SK-N-SH (cell line): ENCODE results near the gene HSPA9. TPM values are rescaled to one million over a fixed set of nuclear protein-coding genes. Genes with fewer than 3 reads are reported as not detected.

Experiments used
- CTCF ChIA-PET: fragments of 300-600, 350-600 bp; formaldehyde crosslinking; extraction: SDS; loops from one replicate; lab custom pipeline; 2021; lab: Yijun Ruan, JAX
- POLR2A ChIA-PET: fragments of 350-600 bp; sonication (Branson Sonifier 250); formaldehyde crosslinking; extraction: SDS; loops from one replicate; lab custom pipeline; 2020; ENCODE audit warnings: antibody characterized with exemption, inconsistent platforms; lab: Yijun Ruan, JAX
- DNase-seq: peaks from one replicate; pipeline ENCODE4 v3.0.0; 2012
- H2AFZ ChIP-seq: fragments of 200-600 bp; sonication (generic); 2 replicates; pipeline ENCODE4 v1.8.1; 2016; ENCODE audit warnings: antibody characterized with exemption, mild to moderate bottlenecking, low read depth
- H3F3A ChIP-seq: fragments of 200-600 bp; sonication (generic); replicated peaks from 2 replicates; pipeline ENCODE3; 2016; ENCODE audit warnings: antibody characterized with exemption, mild to moderate bottlenecking; ENCODE audit not compliant: insufficient read depth
- H3K27ac ChIP-seq, 2 experiments: fragments of 200-500 bp in 1 of 2; fragments of 200-600 bp in 1 of 2; sonication (Bioruptor generic) in 1 of 2; sonication (generic), shearing (Covaris generic) in 1 of 2; 2 replicates each; pipeline versions ENCODE4 v1.5.1 to v1.6.1; 2014 to 2016; ENCODE audit warnings: low read depth in 2 of 2, inconsistent platforms in 1 of 2, low read length in 1 of 2, mild to moderate bottlenecking in 1 of 2, mixed read lengths in 1 of 2
- H3K27me3 ChIP-seq: fragments of 200-600 bp; sonication (generic), shearing (Covaris generic); 2 replicates; pipeline ENCODE4 v1.6.1; 2016; ENCODE audit warnings: mixed run types; ENCODE audit not compliant: insufficient read depth
- H3K36me3 ChIP-seq, 2 experiments: fragments of 200-500 bp in 1 of 2; fragments of 200-600 bp in 1 of 2; sonication (Bioruptor generic) in 1 of 2; sonication (generic) in 1 of 2; replicated peaks in 1 of 2; 2 replicates each; pipeline versions ENCODE3 to v1.5.1; 2014 to 2016; ENCODE audit warnings: low read length in 1 of 2, mild to moderate bottlenecking in 1 of 2; ENCODE audit not compliant: insufficient read depth in 2 of 2, control insufficient read depth in 1 of 2
- H3K4me1 ChIP-seq, 2 experiments: fragments of 200-500 bp in 1 of 2; fragments of 200-600 bp in 1 of 2; sonication (Bioruptor generic) in 1 of 2; sonication (generic), shearing (Covaris generic) in 1 of 2; 2 replicates each; pipeline versions ENCODE4 v1.5.1 to v1.6.1; 2014 to 2016; ENCODE audit warnings: low read depth in 1 of 2, low read length in 1 of 2, mixed run types in 1 of 2; ENCODE audit not compliant: insufficient read depth in 2 of 2, control insufficient read depth in 1 of 2
- H3K4me2 ChIP-seq: fragments of 200-600 bp; sonication (generic), shearing (Covaris generic); 2 replicates; pipeline ENCODE4 v1.6.1; 2017; ENCODE audit warnings: mixed run types
- H3K4me3 ChIP-seq, 2 experiments: fragments of 200-500 bp in 1 of 2; fragments of 200-600 bp in 1 of 2; sonication (Bioruptor generic) in 1 of 2; sonication (generic), shearing (Covaris generic) in 1 of 2; 2 replicates each; pipeline versions ENCODE4 v1.5.1 to v1.8.1; 2014 to 2016; ENCODE audit warnings: low read depth in 2 of 2, inconsistent platforms in 1 of 2, low read length in 1 of 2, mild to moderate bottlenecking in 1 of 2, mixed read lengths in 1 of 2, moderate library complexity in 1 of 2
- H3K79me2 ChIP-seq: fragments of 200-600 bp; sonication (generic); 2 replicates; pipeline ENCODE4 v1.8.1; 2017; ENCODE audit warnings: mild to moderate bottlenecking; ENCODE audit not compliant: insufficient read depth
- H3K9ac ChIP-seq: fragments of 200-600 bp; sonication (generic); 2 replicates; pipeline ENCODE4 v1.6.1; 2017; ENCODE audit warnings: mixed run types
- H3K9me2 ChIP-seq: fragments of 200-600 bp; sonication (generic); 2 replicates; pipeline ENCODE4 v1.6.1; 2017; ENCODE audit warnings: mixed run types
- H3K9me3 ChIP-seq: fragments of 200-600 bp; sonication (generic); 2 replicates; pipeline ENCODE4 v1.6.1; 2017; ENCODE audit warnings: mixed run types, mild to moderate bottlenecking, moderate library complexity
- H4K20me1 ChIP-seq: fragments of 200-600 bp; sonication (generic); 2 replicates; pipeline ENCODE4 v1.6.1; 2017; ENCODE audit warnings: mild to moderate bottlenecking, mixed run types; ENCODE audit not compliant: insufficient read depth
- EP300 ChIP-seq, 2 experiments: IDR thresholded peaks; 2 replicates each; pipeline versions ENCODE4 v1.4.0 to v1.6.1; 2012; ENCODE audit warnings: borderline replicate concordance in 1 of 2, low read depth in 1 of 2, low read length in 1 of 2
- EZH2phosphoT487 ChIP-seq: fragments of 200-600 bp; sonication (generic); IDR thresholded peaks from 2 replicates; pipeline ENCODE4 v1.6.1; 2017; ENCODE audit warnings: low read depth, mixed run types, mild to moderate bottlenecking, antibody characterized with exemption, moderate library complexity, borderline replicate concordance
- MXI1 ChIP-seq: IDR thresholded peaks from 2 replicates; pipeline ENCODE4 v1.6.1; 2012; ENCODE audit warnings: mild to moderate bottlenecking, low read depth, low read length, improper control_type of control experiment
- NFIC ChIP-seq: IDR thresholded peaks from 2 replicates; pipeline ENCODE4 v1.4.0; 2012; ENCODE audit warnings: borderline replicate concordance
- NRF1 ChIP-seq: IDR thresholded peaks from 2 replicates; pipeline ENCODE4 v1.6.1; 2012; ENCODE audit warnings: low read depth, mild to moderate bottlenecking, low read length
- RAD21 ChIP-seq: IDR thresholded peaks from 2 replicates; pipeline ENCODE4 v1.6.1; 2012; ENCODE audit warnings: mild to moderate bottlenecking, low read length
- RCOR1 ChIP-seq: fragments of 150-350 bp; IDR thresholded peaks from 2 replicates; pipeline ENCODE4 v1.6.1; 2017; ENCODE audit warnings: antibody characterized with exemption, low read length
- SMC3 ChIP-seq: IDR thresholded peaks from 2 replicates; pipeline ENCODE4 v1.6.1; 2012; ENCODE audit warnings: low read depth, low read length, improper control_type of control experiment
- WGBS: methylation state at CpG from one replicate; pipeline ENCODE4 v1.1.6; 2017; ENCODE audit warnings: low lambda C conversion rate; 5-methylcytosine and 5-hydroxymethylcytosine counted together
- polyA plus RNA-seq, 3 experiments: library from polyadenylated mRNA; depleted of rRNA; stranded (reverse); fragments of >200 nt; gene quantifications; 2 replicates each; pipeline ENCODE4 v1.2.3, GENCODE V29; 2012
- TF ChIP-seq, protein P1 (sequence below): IDR thresholded peaks from 2 replicates; pipeline ENCODE4 v1.4.0; 2012; ENCODE audit warnings: low read depth, borderline replicate concordance
- TF ChIP-seq, protein P2 (sequence below): IDR thresholded peaks from 2 replicates; pipeline ENCODE4 v1.6.1; 2012; ENCODE audit warnings: mild to moderate bottlenecking, low read depth, low read length, moderate library complexity
- TF ChIP-seq, protein P3 (sequence below): IDR thresholded peaks from 2 replicates; pipeline ENCODE4 v1.4.0; 2012; ENCODE audit warnings: low read depth
- TF ChIP-seq, protein P4 (sequence below): fragments of 200-600 bp; sonication (generic); IDR thresholded peaks from 2 replicates; pipeline ENCODE4 v1.6.1; 2017; ENCODE audit warnings: antibody characterized with exemption, mild to moderate bottlenecking, moderate library complexity

HSPA9 gene
- polyA plus RNA-seq, 1 of the 3 experiments (the other 2 are of a cell fraction) = 153 TPM

DNA sequence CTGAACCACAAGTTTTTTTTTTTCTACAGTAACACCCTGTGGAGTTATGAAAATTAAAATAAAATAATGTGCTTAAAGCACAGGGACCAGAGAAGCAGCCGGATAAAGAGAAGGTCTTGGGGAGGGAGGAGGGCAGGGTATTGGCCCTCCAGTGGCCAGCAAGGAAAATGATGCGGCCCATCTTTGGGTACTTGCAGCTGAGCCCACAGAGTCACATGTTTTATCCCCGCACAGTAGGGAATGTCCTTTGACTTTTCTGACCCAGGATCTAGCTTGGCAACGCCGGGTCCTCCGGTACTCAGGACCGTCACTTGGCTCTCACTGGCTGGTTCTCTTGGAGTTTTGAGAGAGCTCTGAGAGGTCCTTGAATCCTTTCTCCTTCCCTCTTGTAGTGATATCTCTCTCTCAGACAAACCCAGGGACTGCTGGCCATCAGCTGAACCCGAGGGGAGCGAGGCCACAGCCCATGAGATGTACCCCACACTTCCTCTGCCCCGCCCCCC is 35.3 kb upstream of the HSPA9 start:
- Histone ChIP-seq H4K20me1 (no peaks in the 10 kb centered on the region), H3K4me2 (no peak overlapping the region), H3K4me3 (no peak overlapping the region; a peak in 1 of 4 replicates), H3K79me2 (no peaks in the 10 kb centered on the region), H3K4me1 (peaks cover 0 to 35% of the 10 kb centered on the region in 2 experiments; a peak in 2 of 4 replicates), H3F3A (no peaks in the 10 kb centered on the region), H3K9ac (no peak overlapping the region), H3K36me3 (no peaks in the 10 kb centered on the region), H3K9me3 (no peaks in the 10 kb centered on the region), H3K27ac (peak overlapping the region in 1 of 2 experiments; percentile 61; a peak in 2 of 4 replicates), H2AFZ (no peak overlapping the region), H3K27me3 (no peaks in the 10 kb centered on the region), H3K9me2 (no peaks in the 10 kb centered on the region)
- WGBS = 78% methylated on average over 8 of the region's 10 CpGs
- POLR2A ChIA-PET = interaction anchor here (1.0 to 2.1 kb wide), 3 partner anchors 8 to 35 kb away, joined by 4 to 10 read pairs (median 7); partner anchors contain the start of gene HSPA9
- CTCF ChIA-PET = interaction anchor here (0.7 to 10.7 kb wide), 12 partner anchors 11 to 652 kb away, joined by 3 to 109 read pairs (median 4); partner anchors contain the start of gene HSPA9
- TF ChIP-seq, protein P1, sequence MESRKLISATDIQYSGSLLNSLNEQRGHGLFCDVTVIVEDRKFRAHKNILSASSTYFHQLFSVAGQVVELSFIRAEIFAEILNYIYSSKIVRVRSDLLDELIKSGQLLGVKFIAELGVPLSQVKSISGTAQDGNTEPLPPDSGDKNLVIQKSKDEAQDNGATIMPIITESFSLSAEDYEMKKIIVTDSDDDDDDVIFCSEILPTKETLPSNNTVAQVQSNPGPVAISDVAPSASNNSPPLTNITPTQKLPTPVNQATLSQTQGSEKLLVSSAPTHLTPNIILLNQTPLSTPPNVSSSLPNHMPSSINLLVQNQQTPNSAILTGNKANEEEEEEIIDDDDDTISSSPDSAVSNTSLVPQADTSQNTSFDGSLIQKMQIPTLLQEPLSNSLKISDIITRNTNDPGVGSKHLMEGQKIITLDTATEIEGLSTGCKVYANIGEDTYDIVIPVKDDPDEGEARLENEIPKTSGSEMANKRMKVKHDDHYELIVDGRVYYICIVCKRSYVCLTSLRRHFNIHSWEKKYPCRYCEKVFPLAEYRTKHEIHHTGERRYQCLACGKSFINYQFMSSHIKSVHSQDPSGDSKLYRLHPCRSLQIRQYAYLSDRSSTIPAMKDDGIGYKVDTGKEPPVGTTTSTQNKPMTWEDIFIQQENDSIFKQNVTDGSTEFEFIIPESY = no peak
- TF ChIP-seq, protein P2, sequence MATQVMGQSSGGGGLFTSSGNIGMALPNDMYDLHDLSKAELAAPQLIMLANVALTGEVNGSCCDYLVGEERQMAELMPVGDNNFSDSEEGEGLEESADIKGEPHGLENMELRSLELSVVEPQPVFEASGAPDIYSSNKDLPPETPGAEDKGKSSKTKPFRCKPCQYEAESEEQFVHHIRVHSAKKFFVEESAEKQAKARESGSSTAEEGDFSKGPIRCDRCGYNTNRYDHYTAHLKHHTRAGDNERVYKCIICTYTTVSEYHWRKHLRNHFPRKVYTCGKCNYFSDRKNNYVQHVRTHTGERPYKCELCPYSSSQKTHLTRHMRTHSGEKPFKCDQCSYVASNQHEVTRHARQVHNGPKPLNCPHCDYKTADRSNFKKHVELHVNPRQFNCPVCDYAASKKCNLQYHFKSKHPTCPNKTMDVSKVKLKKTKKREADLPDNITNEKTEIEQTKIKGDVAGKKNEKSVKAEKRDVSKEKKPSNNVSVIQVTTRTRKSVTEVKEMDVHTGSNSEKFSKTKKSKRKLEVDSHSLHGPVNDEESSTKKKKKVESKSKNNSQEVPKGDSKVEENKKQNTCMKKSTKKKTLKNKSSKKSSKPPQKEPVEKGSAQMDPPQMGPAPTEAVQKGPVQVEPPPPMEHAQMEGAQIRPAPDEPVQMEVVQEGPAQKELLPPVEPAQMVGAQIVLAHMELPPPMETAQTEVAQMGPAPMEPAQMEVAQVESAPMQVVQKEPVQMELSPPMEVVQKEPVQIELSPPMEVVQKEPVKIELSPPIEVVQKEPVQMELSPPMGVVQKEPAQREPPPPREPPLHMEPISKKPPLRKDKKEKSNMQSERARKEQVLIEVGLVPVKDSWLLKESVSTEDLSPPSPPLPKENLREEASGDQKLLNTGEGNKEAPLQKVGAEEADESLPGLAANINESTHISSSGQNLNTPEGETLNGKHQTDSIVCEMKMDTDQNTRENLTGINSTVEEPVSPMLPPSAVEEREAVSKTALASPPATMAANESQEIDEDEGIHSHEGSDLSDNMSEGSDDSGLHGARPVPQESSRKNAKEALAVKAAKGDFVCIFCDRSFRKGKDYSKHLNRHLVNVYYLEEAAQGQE = no peak
- TF ChIP-seq SMC3 (no peak), EP300 (IDR thresholded peaks at IDR 0.05; ENCODE audit: borderline replicate concordance in 1 of 2, low read depth in 1 of 2, low read length in 1 of 2) (no peak), NRF1 (no peak), RAD21 (peak; percentile 26; the same call in 1 of the 2 replicates), NFIC (no peak), RCOR1 (no peak), MXI1 (no peak), EZH2phosphoT487 (no peak)
- TF ChIP-seq, protein P3, sequence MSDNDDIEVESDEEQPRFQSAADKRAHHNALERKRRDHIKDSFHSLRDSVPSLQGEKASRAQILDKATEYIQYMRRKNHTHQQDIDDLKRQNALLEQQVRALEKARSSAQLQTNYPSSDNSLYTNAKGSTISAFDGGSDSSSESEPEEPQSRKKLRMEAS = no peak
- TF ChIP-seq, protein P4, sequence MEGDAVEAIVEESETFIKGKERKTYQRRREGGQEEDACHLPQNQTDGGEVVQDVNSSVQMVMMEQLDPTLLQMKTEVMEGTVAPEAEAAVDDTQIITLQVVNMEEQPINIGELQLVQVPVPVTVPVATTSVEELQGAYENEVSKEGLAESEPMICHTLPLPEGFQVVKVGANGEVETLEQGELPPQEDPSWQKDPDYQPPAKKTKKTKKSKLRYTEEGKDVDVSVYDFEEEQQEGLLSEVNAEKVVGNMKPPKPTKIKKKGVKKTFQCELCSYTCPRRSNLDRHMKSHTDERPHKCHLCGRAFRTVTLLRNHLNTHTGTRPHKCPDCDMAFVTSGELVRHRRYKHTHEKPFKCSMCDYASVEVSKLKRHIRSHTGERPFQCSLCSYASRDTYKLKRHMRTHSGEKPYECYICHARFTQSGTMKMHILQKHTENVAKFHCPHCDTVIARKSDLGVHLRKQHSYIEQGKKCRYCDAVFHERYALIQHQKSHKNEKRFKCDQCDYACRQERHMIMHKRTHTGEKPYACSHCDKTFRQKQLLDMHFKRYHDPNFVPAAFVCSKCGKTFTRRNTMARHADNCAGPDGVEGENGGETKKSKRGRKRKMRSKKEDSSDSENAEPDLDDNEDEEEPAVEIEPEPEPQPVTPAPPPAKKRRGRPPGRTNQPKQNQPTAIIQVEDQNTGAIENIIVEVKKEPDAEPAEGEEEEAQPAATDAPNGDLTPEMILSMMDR = peak; percentile 33
- peak; percentile 61 for DNase-seq
